C4-2B (cell line): Measurements from ENCODE around the gene THSD7B.

Experiments used
- H3K27ac ChIP-seq: fragments of 450-650 bp; 2 replicates; pipeline ENCODE4 v1.5.1; 2017
- ZFX ChIP-seq: fragments of 450-650 bp; IDR thresholded peaks from 2 replicates; pipeline ENCODE4 v1.6.1; 2017
- TF ChIP-seq, protein P1 (sequence below): fragments of 450-650 bp; conservative IDR thresholded peaks from 2 replicates; pipeline ENCODE4 v1.5.1; 2017; ENCODE audit warnings: mild to moderate bottlenecking

The THSD7B gene

DNA sequence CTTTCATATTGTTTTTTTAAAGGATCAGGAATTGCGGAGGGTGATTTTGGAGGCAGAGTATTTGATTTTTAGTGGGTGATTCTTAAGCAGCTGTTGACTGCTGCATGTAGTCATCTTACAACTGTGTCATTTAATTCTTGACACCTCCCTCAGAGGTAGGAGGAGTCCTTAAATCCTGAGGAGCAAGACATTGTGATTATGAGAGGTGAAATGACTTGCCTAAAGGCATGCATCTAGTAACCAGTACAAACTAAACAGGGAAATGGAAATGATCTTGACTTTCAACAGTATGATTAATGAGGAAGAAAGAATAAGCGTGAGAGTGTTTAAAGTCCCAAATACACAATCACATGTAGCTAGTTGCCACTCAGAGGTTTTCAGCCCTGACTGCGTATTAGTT lies 440.7 kb downstream of the THSD7B start:
- no peak overlapping the region for H3K27ac ChIP-seq
- no peak for TF ChIP-seq ZFX
- TF ChIP-seq, protein P1, sequence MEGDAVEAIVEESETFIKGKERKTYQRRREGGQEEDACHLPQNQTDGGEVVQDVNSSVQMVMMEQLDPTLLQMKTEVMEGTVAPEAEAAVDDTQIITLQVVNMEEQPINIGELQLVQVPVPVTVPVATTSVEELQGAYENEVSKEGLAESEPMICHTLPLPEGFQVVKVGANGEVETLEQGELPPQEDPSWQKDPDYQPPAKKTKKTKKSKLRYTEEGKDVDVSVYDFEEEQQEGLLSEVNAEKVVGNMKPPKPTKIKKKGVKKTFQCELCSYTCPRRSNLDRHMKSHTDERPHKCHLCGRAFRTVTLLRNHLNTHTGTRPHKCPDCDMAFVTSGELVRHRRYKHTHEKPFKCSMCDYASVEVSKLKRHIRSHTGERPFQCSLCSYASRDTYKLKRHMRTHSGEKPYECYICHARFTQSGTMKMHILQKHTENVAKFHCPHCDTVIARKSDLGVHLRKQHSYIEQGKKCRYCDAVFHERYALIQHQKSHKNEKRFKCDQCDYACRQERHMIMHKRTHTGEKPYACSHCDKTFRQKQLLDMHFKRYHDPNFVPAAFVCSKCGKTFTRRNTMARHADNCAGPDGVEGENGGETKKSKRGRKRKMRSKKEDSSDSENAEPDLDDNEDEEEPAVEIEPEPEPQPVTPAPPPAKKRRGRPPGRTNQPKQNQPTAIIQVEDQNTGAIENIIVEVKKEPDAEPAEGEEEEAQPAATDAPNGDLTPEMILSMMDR, result no peak

DNA sequence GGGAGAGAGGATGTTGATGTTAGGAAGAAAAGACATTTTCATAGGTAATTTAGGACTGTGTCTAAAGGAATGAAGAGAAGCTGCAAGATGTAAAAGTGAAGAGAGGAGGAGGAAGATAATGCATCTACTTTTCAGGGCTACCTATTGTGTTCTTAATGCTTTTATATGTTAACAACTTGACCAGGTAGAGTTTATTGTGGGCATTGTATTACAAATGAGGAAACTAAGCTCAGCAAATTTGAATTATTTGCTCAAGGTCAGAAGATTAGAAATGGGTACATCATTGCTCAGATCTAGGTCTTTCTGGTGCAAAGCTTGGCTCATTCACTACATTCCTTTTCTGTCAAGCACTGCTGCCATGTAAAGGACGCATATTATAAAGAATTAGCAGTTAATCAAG lies 441.7 kb downstream of the THSD7B start:
- no peak for TF ChIP-seq ZFX
- H3K27ac ChIP-seq, result no peak overlapping the region

DNA sequence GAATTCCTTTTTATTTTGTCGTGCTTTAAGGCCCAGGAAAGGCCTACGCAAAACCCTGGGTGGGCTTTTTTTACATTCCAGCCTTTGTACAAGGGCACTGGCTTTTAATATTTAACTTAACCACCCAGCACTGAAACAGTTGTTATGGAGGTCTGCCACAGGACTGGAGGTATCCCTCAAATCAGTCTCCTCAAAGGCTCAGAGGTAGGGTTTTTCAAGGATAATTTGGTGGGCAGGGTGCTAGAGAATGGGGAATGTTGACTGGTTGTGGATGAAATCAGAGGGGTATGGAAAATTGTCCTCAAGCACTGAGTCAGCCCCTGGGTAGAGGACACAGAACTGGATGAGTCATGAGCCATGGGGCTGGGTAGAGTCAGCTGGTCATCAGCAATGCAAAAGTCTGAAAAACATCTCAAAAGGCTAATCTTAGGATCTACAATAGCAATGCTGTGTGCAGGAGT lies 443.1 kb downstream of the THSD7B start:
- H3K27ac ChIP-seq, result no peak overlapping the region
- TF ChIP-seq, protein P1, result no peak
- TF ChIP-seq ZFX, result no peak

DNA sequence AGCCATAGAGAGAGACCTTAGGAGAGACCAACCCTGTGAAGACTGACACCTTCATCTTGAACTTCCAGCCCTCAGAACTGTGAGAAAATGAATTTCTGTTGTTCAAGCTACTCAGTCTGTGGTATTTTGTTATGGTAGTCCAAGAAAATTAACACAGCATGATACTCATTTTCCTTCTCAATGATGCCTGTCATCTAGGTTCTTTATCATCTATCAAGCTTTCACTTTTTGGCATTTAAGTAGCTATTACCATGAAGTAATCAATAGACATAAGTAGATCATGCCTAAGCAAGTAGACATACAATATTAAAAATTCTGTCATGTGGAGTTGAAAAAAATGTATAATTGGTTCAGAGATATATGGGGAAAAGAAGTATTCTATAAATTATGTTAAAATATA lies 444.7 kb downstream of the THSD7B start:
- no peak for TF ChIP-seq ZFX
- TF ChIP-seq, protein P1, result no peak
- H3K27ac ChIP-seq, result no peak overlapping the region

DNA sequence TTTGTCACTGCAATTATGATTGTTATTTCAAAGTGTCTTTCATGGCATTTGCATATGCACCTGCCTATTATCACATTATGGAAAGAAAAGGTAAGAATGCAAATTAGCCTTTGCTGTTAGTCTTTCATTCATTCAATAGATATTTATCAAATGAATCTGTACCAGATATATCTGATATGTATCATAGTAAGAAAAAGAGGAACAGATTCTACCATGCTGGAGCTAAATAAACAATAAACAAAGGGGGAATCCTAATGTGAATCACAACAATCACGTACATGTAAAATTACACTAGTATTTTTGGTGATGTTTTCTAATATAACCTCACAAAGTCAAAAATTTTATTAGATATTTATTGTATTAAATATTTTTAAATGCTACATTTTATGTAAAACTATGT lies 446.4 kb downstream of the THSD7B start:
- no peak overlapping the region for H3K27ac ChIP-seq
- TF ChIP-seq ZFX, result no peak
- TF ChIP-seq, protein P1, result no peak

DNA sequence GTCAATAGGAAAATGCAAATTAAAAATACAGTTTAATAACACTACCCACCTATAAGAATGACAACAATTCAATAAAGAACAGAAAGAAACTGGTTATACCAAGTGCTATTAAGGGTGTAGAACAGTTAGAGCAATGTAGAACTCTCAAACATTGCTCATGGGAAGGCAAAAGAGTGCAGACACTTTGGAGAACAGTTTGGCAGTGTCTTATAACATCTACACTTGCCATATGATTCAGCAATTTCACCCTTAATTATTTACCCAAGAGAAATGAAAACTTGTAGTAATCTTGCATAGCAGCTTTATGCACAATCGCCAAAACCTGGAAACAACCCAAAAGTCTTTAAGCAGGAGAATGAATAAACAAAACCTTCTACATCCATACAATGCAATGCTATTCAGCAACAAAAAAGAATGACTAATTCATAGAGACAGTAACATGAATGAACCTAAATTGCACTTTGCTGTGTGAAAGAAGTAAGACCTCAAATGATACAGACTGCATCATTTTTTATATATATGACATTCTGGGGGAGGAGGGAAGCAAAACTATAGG lies 455.2 kb downstream of the THSD7B start:
- no peak for TF ChIP-seq ZFX
- TF ChIP-seq, protein P1, result no peak
- no peak overlapping the region for H3K27ac ChIP-seq

DNA sequence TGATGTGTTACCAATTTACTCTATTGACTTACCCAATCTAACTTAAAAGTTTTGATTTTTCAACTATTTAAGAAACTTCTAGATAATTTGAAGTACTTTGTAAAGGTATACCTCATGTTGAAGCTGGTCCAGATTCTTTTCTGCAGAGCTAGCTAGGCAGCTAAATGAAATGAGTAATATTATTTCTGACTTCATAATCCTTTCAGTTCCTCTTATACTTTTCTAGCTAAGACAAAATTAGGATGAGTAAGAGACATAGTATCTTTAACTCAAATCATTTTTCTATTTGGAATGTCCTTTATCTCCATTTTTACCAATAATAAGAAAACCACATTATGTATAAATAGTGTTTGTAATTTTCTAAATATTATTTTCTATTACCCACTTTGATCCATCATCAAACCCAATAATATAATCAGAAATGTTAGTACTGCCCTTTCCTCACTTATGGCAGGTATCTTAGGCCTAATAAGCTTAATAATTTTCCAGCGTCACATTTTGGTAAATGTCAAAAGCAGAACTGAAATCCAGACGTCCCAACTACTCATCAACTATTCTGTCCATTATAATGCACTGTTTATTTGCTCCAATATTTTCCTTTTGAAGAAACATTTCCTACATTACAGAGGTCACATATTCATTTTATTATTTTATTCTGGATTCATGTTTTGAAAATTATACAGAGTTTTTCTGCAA lies 456.6 kb downstream of the THSD7B start:
- H3K27ac ChIP-seq, result no peak overlapping the region
- TF ChIP-seq, protein P1, result no peak
- TF ChIP-seq ZFX, result no peak

DNA sequence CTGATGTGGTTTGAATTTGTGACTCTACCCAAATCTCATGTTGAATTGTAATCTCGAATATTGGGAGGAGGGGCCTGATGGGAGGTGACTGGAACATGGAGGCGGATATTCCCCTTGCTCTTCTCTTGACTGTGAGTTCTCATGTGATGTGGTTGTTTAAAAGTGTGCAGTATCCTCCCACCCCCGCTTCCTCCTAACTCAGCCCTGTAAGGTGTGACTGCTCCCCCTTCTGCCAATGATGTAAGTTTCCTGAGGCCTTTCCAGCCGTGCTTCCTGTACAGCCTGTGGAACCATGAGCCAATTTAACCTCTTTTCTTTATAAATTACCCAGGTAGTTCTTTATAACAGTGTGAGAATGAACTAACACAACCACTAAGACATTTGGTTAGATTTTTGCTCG lies 458.4 kb downstream of the THSD7B start:
- TF ChIP-seq, protein P1, result no peak
- no peak for TF ChIP-seq ZFX
- H3K27ac ChIP-seq, result no peak overlapping the region
